HUES6 (cell line): ENCODE data around the gene ANKRD11.

ENCODE experiments used
- H3K27ac ChIP-seq: 2 replicates; pipeline ENCODE4 v1.7.0; 2013; ENCODE audit warnings: low read depth, mild to moderate bottlenecking, low read length, inconsistent platforms
- H3K27me3 ChIP-seq: 2 replicates; pipeline ENCODE4 v1.6.1; 2013; ENCODE audit warnings: low read length; ENCODE audit not compliant: control insufficient read depth, insufficient read depth
- H3K36me3 ChIP-seq: 2 replicates; pipeline ENCODE4 v1.6.1; 2013; ENCODE audit warnings: low read length; ENCODE audit not compliant: control insufficient read depth, insufficient read depth
- H3K4me1 ChIP-seq: 2 replicates; pipeline ENCODE4 v1.6.1; 2013; ENCODE audit warnings: low read length; ENCODE audit not compliant: control insufficient read depth, insufficient read depth
- H3K4me3 ChIP-seq: 2 replicates; pipeline ENCODE4 v1.5.1; 2013; ENCODE audit warnings: low read depth, low read length
- H3K9ac ChIP-seq: one replicate; pipeline ENCODE4 v1.6.1; 2013; ENCODE audit warnings: mild to moderate bottlenecking, low read length
- H3K9me3 ChIP-seq: 2 replicates; pipeline ENCODE4 v1.6.1; 2013; ENCODE audit warnings: low read depth, low read length; ENCODE audit not compliant: control insufficient read depth, insufficient read depth

The ANKRD11 gene

DNA sequence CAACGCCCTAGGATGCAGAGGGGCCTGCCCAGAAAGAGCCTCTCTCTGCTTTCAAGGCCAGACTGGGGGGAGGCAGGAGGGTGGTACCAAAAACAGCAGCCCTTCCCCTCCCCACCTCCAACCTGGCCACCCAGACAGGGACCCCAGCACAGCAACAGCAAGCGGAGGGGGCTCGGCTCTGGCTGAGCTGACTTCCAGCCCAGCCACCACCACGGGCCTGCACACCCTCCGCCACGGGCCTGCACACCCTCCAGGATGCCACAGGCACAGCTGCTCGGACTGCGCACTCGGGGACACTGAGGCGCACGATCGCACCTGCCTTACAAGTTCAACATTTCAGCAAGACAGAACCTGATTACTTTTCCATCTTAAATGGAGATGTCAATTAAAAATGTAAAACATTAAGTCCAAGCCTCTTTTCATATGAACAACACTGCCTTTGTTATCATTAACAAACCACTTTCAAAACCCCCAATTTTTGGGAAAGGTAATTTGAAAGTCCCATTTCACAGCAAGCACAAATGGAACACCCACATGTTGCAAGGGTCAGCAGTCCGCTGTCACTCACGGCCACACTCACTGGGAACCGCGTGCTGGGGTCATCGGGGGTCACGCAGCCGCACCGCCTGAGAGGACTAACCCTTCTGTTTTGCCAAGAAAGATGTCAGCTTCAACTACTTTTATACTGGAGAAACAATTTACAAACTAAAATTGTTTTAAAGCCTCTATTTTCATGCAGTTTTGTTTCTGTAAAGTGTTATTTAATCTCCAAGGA is 76.4 kb downstream of the ANKRD11 start:
- H3K9me3 ChIP-seq: no peaks in the 10 kb centered on the region
- peaks cover 43% of the 10 kb centered on the region for H3K4me1 ChIP-seq
- H3K4me3 ChIP-seq: no peak overlapping the region
- H3K9ac ChIP-seq: no peak overlapping the region
- H3K27me3 ChIP-seq: no peaks in the 10 kb centered on the region
- peaks cover 21% of the 10 kb centered on the region for H3K36me3 ChIP-seq
- no peak overlapping the region for H3K27ac ChIP-seq

DNA sequence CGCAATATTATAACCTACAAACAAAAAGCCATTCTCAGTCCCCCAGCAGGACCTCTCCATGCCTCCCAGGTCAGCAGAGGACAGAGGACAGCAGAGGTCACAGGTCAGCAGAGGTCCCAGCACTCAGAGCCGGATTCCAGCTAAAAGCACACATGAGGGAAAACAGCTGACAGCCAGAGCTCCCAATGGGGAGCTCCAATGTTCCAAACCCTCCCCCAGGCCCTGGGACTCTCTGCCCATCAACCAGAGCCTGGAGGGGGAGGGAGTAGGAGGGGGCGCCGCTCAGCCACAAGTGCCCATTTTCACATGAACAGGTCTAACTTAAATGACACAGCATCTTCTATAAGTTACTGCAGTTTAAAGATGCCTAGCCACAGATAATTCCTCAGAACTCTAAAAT is 77.5 kb downstream of the ANKRD11 start:
- H3K36me3 ChIP-seq: peaks cover 17% of the 10 kb centered on the region
- H3K9ac ChIP-seq: no peak overlapping the region
- no peaks in the 10 kb centered on the region for H3K9me3 ChIP-seq
- H3K4me3 ChIP-seq: no peak overlapping the region
- no peak overlapping the region for H3K27ac ChIP-seq
- no peaks in the 10 kb centered on the region for H3K27me3 ChIP-seq
- peaks cover 54% of the 10 kb centered on the region for H3K4me1 ChIP-seq

DNA sequence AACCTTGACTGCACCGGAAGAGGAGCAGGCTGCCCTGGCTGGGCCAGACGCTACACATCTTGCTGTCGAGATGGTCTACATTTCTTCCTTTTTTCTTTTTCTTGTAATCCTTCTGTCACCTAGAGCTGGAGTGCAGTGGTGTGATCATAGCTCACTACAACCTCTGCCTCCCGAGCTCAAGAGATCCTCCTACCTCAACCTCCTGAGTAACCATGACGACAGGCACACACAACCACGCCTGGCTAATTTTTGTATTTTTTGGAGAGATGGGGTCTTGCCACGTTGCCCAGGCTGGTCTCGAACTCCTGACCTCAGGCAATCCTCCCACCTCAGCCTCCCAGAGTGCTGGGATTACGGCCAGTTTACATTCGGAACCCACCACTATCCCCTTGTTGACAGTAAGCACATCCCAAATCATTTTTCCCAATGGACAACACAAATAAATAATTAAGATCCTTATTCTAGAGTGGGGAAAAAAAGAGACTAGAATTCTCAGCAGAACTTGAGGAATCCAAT is 79.0 kb downstream of the ANKRD11 start:
- Histone ChIP-seq H3K27ac (no peak overlapping the region), H3K9ac (no peak overlapping the region), H3K27me3 (no peaks in the 10 kb centered on the region), H3K4me3 (no peak overlapping the region), H3K9me3 (no peaks in the 10 kb centered on the region), H3K4me1 (peaks cover 68% of the 10 kb centered on the region), H3K36me3 (peaks cover 3% of the 10 kb centered on the region)

GRCh38 chr16:89410794-89411309 is 79.5 kb downstream of the ANKRD11 start:
- Histone ChIP-seq H3K27me3 (no peaks in the 10 kb centered on the region), H3K36me3 (peaks cover 1% of the 10 kb centered on the region; the same call in 1 of the 2 replicates), H3K27ac (no peak overlapping the region), H3K9ac (no peak overlapping the region), H3K4me1 (peaks cover 69% of the 10 kb centered on the region), H3K9me3 (no peaks in the 10 kb centered on the region), H3K4me3 (no peak overlapping the region)

DNA sequence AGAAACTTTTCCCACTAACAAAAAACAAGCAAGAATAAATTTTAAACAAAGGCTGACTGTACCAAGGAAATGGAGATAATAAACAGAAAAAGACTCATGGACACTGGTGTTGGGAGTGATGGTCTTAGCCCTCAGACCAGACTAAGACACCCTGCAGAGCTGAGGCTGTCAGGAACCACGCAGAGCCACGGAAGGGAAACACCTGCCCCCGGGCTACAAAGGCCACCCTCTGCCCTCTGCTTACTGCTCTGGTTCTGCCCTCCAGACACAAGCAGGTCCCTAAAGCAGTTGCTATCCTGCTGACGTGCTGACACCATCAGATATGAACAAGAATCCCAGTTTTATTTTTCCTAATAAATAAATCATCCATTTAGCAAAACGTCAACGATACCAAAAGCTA is 80.0 kb downstream of the ANKRD11 start:
- Histone ChIP-seq H3K9ac (no peak overlapping the region), H3K4me3 (no peak overlapping the region), H3K9me3 (no peaks in the 10 kb centered on the region), H3K27me3 (no peaks in the 10 kb centered on the region), H3K4me1 (peaks cover 72% of the 10 kb centered on the region), H3K36me3 (no peaks in the 10 kb centered on the region), H3K27ac (no peak overlapping the region)

- Histone ChIP-seq H3K9me3 (no peaks in the 10 kb centered on the region), H3K4me1 (peaks cover 76% of the 10 kb centered on the region), H3K4me3 (no peak overlapping the region), H3K27ac (peak overlapping the region; percentile 34; the same call in 1 of the 2 replicates), H3K27me3 (no peaks in the 10 kb centered on the region), H3K36me3 (no peaks in the 10 kb centered on the region), H3K9ac (no peak overlapping the region)
Measured at GRCh38 chr16:89409161-89409711, 81.1 kb downstream of the ANKRD11 start.

GRCh38 chr16:89408315-89408714 is 82.0 kb downstream of the ANKRD11 start:
- H3K4me3 ChIP-seq: no peak overlapping the region
- no peak overlapping the region for H3K9ac ChIP-seq
- no peaks in the 10 kb centered on the region for H3K9me3 ChIP-seq
- peaks cover 76% of the 10 kb centered on the region for H3K4me1 ChIP-seq
- no peaks in the 10 kb centered on the region for H3K36me3 ChIP-seq
- H3K27me3 ChIP-seq: no peaks in the 10 kb centered on the region
- no peak overlapping the region for H3K27ac ChIP-seq

DNA sequence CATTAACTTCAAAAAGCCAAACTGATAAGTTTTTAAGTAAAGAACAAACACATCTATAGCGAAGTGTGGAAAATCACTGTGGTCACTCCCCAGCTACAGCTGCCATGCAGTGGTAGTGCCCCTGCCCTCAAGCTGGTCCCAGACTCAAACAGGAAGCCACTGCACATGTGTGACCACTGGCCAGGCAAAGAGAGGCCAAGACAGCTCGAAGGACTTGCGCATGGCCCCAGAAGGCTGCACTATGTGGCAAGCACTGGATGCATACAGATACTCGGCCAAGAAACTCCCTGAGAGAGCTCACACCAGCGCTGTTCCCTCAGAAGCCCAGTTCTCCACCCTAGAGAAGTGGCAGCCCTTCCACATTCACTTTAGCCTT is 82.4 kb downstream of the ANKRD11 start:
- Histone ChIP-seq H3K4me1 (peaks cover 77% of the 10 kb centered on the region), H3K9me3 (no peaks in the 10 kb centered on the region), H3K36me3 (no peaks in the 10 kb centered on the region), H3K9ac (no peak overlapping the region), H3K27ac (no peak overlapping the region), H3K27me3 (no peaks in the 10 kb centered on the region), H3K4me3 (no peak overlapping the region)

- Histone ChIP-seq H3K27ac (no peak overlapping the region; the same call in 1 of the 2 replicates), H3K4me1 (peaks cover 76% of the 10 kb centered on the region), H3K36me3 (no peaks in the 10 kb centered on the region), H3K4me3 (no peak overlapping the region), H3K27me3 (no peaks in the 10 kb centered on the region), H3K9me3 (no peaks in the 10 kb centered on the region), H3K9ac (peak overlapping the region; percentile 29)
Measured at GRCh38 chr16:89407282-89407924, 83.0 kb downstream of the ANKRD11 start.

- no peaks in the 10 kb centered on the region for H3K36me3 ChIP-seq
- peak overlapping the region; percentile 30 for H3K9ac ChIP-seq
- H3K9me3 ChIP-seq: no peaks in the 10 kb centered on the region
- H3K27ac ChIP-seq: no peak overlapping the region
- no peak overlapping the region for H3K4me3 ChIP-seq
- H3K4me1 ChIP-seq: peaks cover 85% of the 10 kb centered on the region
- H3K27me3 ChIP-seq: no peaks in the 10 kb centered on the region
Measured at GRCh38 chr16:89406277-89406888, 84.0 kb downstream of the ANKRD11 start.
